Measurements from ENCODE around the gene C1orf174. TPM values are rescaled to one million over a fixed set of nuclear protein-coding genes. Genes with fewer than 3 reads are reported as not detected.

C1orf174 gene
- total RNA-seq, 1 experiment from 2014 or later: 21.1 TPM

GRCh38 chr1:3930301-3931006 lies 30.4 kb upstream of the C1orf174 start:
- Histone ChIP-seq H3K4me2 (ENCODE audit: insufficient read depth, insufficient read length, low read length) (no peak overlapping the region), H2BK5ac (ENCODE audit: insufficient read length, low read length) (no peak overlapping the region), H3K27me3 (ENCODE audit: insufficient read depth, low read length) (peaks cover 1% of the 10 kb centered on the region; the same call in 1 of the 2 replicates), H4K5ac (ENCODE audit: insufficient read length, low read depth, low read length) (no peak overlapping the region), H3K9me3 (ENCODE audit: control insufficient read depth, low read depth, low read length) (no peaks in the 10 kb centered on the region), H3K14ac (ENCODE audit: insufficient read depth, low read length) (no peak overlapping the region), H2BK15ac (ENCODE audit: low read depth, low read length) (no peak overlapping the region), H3K79me1 (ENCODE audit: insufficient read depth, low read depth, low read length, poor library complexity, severe bottlenecking) (no peaks in the 10 kb centered on the region), H3K27ac (ENCODE audit: insufficient read length, low read depth, low read length) (no peak overlapping the region), H4K20me1 (ENCODE audit: control insufficient read depth, insufficient read depth, insufficient read length) (no peaks in the 10 kb centered on the region), H3K18ac (ENCODE audit: insufficient read length, low read depth, low read length) (no peak overlapping the region), H2BK12ac (ENCODE audit: insufficient read length, low read depth, low read length) (no peak overlapping the region), H3T11ph (ENCODE audit: low read length) (no peak overlapping the region), H3K9ac (ENCODE audit: extremely low read depth, insufficient read length, low read length) (no peak overlapping the region), H3K4me1 (ENCODE audit: insufficient read depth, low read length) (no peaks in the 10 kb centered on the region), H2BK20ac (ENCODE audit: low read depth, low read length, poor library complexity, severe bottlenecking) (no peak overlapping the region), H2AK5ac (ENCODE audit: insufficient read length, low read length) (no peak overlapping the region), H2BK120ac (ENCODE audit: low read depth, low read length, poor library complexity, severe bottlenecking) (no peak overlapping the region), H3K79me2 (ENCODE audit: insufficient read depth, low read length) (no peaks in the 10 kb centered on the region), H4K91ac (ENCODE audit: insufficient read length, low read depth, low read length) (no peak overlapping the region), H3K23ac (ENCODE audit: insufficient read length, low read depth, low read length) (no peak overlapping the region), H3K23me2 (ENCODE audit: insufficient read length, low read depth, low read length, poor library complexity, severe bottlenecking) (no peaks in the 10 kb centered on the region), H4K8ac (replicated peaks; ENCODE audit: insufficient read length, low read depth, low read length) (no peak overlapping the region), H3K4ac (ENCODE audit: low read depth, low read length) (no peak overlapping the region), H2AFZ (ENCODE audit: low read length) (no peak overlapping the region), H3K56ac (ENCODE audit: insufficient read length, low read depth, low read length) (no peak overlapping the region)
- H3K27ac Mint-ChIP-seq: peak overlapping the region in 2 of 3 experiments; percentile 0 to 14; a peak in 3 of 7 replicates
- no peaks in the 10 kb centered on the region; the same call in 1 of the 2 replicates for H3K27me3 Mint-ChIP-seq (ENCODE audit: low read depth)
- TF ChIP-seq CTCF (conservative IDR thresholded peaks at IDR 0.05): no peak
- no peak overlapping the region; a peak in 1 of 5 replicates for H3K4me3 Mint-ChIP-seq
- DNase-seq: no peak
- H3K4me1 Mint-ChIP-seq: no peaks in the 10 kb centered on the region; a peak in 1 of 4 replicates
- peaks cover 13 to 15% of the 10 kb centered on the region in 2 experiments for H3K9me3 Mint-ChIP-seq
- peaks cover 1 to 9% (median 7%) of the 10 kb centered on the region in 3 experiments; a peak in 4 of 7 replicates for H3K36me3 Mint-ChIP-seq (ENCODE audit: insufficient read depth in 1 of 3, low read depth in 3 of 3)
- 100% methylated on average over 4 of the region's 10 CpGs for WGBS (ENCODE audit: extremely low coverage, insufficient read length, low lambda C conversion rate)
